GM18498 (cell line): Measurements from ENCODE around the gene ASNS.

ENCODE experiments used
- ATAC-seq: cut with Tn5 transposase; IDR thresholded peaks from one replicate; pipeline ENCODE4 v1.9.1; 2021; ENCODE audit warnings: mild to moderate bottlenecking, moderate library complexity; ENCODE audit not compliant: unreplicated experiment

The ASNS gene

GRCh38 chr7:97842772-97843345, 29.3 kb downstream of the ASNS start:
- no peak for ATAC-seq

GRCh38 chr7:97842006-97842405, 30.2 kb downstream of the ASNS start:
- ATAC-seq, result no peak

GRCh38 chr7:97835296-97836138, 36.7 kb downstream of the ASNS start:
- ATAC-seq, result peak; percentile 88

- ATAC-seq, result no peak
These were observed 53.0 kb downstream of the ASNS start for GRCh38 chr7:97819161-97819560.

GRCh38 chr7:97818066-97818663, 54.0 kb downstream of the ASNS start:
- ATAC-seq, result no peak
